ENCODE measurements around the gene DVL1. TPM values are rescaled to one million over a fixed set of nuclear protein-coding genes. Genes with fewer than 3 reads are reported as not detected.

Gene DVL1
- total RNA-seq, 4 donors from 2014 or later: 130 to 191 (median 144) TPM

GRCh38 chr1:1337793-1338147 is 11.4 kb downstream of the DVL1 start:
- TF ChIP-seq POLR2A (IDR thresholded peaks at IDR 0.05) (no peak), CTCF (IDR thresholded peaks at IDR 0.05) (no peak), EP300 (IDR thresholded peaks at IDR 0.05) (no peak)
- DNase-seq (ENCODE audit: low spot score in 2 of 2): no peak
- Histone ChIP-seq H3K4me3 (no peak overlapping the region), H3K4me1 (peaks cover 0 to 19% (median 3%) of the 10 kb centered on the region in 4 donors), H3K27ac (no peak overlapping the region), H3K9me3 (no peaks in the 10 kb centered on the region), H3K36me3 (peaks cover 0 to 83% (median 15%) of the 10 kb centered on the region in 3 donors), H3K27me3 (no peaks in the 10 kb centered on the region)
- WGBS, 2 donors: 83 to 85% methylated on average over 17 to 18 of the region's 18 CpGs

- Histone ChIP-seq H3K4me3 (no peak overlapping the region), H3K4me1 (peaks cover 0 to 19% (median 3%) of the 10 kb centered on the region in 4 donors), H3K9me3 (no peaks in the 10 kb centered on the region), H3K27me3 (no peaks in the 10 kb centered on the region), H3K36me3 (peaks cover 0 to 82% (median 15%) of the 10 kb centered on the region in 3 donors), H3K27ac (no peak overlapping the region)
- DNase-seq (ENCODE audit: low spot score in 2 of 2): no peak
- TF ChIP-seq EP300 (IDR thresholded peaks at IDR 0.05): no peak
- TF ChIP-seq POLR2A (IDR thresholded peaks at IDR 0.05): no peak
- TF ChIP-seq CTCF (IDR thresholded peaks at IDR 0.05): no peak
- WGBS, 2 donors: 92% methylated on average over 28 to 32 of the region's 32 CpGs
Observed at GRCh38 chr1:1336931-1337792, 12.1 kb downstream of the DVL1 start.

- peaks cover 0 to 26% (median 7%) of the 10 kb centered on the region in 4 donors for H3K4me1 ChIP-seq
- 90 to 97% methylated on average over 13 to 22 of the region's 26 CpGs for WGBS, 2 donors
- peaks cover 0 to 74% (median 15%) of the 10 kb centered on the region in 3 donors for H3K36me3 ChIP-seq
- no peak for TF ChIP-seq CTCF (IDR thresholded peaks at IDR 0.05)
- no peak for TF ChIP-seq POLR2A (IDR thresholded peaks at IDR 0.05)
- no peak for TF ChIP-seq EP300 (IDR thresholded peaks at IDR 0.05)
- no peaks in the 10 kb centered on the region for H3K27me3 ChIP-seq
- no peak overlapping the region for H3K4me3 ChIP-seq
- no peak overlapping the region for H3K27ac ChIP-seq
- no peaks in the 10 kb centered on the region for H3K9me3 ChIP-seq
- no peak for DNase-seq (ENCODE audit: low spot score in 2 of 2)
Observed at GRCh38 chr1:1336446-1336845, 12.8 kb downstream of the DVL1 start.

- no peaks in the 10 kb centered on the region for H3K9me3 ChIP-seq
- H3K27ac ChIP-seq: no peak overlapping the region
- 60 to 71% methylated on average over 1 to 3 of the region's 21 CpGs for WGBS, 2 donors
- H3K4me3 ChIP-seq: no peak overlapping the region
- H3K4me1 ChIP-seq: peaks cover 0 to 33% (median 14%) of the 10 kb centered on the region in 4 donors
- TF ChIP-seq EP300 (IDR thresholded peaks at IDR 0.05) (no peak), CTCF (IDR thresholded peaks at IDR 0.05) (no peak), POLR2A (IDR thresholded peaks at IDR 0.05) (no peak)
- H3K36me3 ChIP-seq: peaks cover 0 to 68% (median 15%) of the 10 kb centered on the region in 3 donors
- DNase-seq (ENCODE audit: low spot score in 2 of 2): no peak
- H3K27me3 ChIP-seq: no peaks in the 10 kb centered on the region
Observed at GRCh38 chr1:1335792-1336248, 13.4 kb downstream of the DVL1 start.

GRCh38 chr1:1335283-1335682 is 13.9 kb downstream of the DVL1 start:
- H3K27ac ChIP-seq: no peak overlapping the region
- WGBS, 2 donors: 69 to 71% methylated on average over 13 of the region's 16 CpGs
- no peaks in the 10 kb centered on the region for H3K9me3 ChIP-seq
- no peak for DNase-seq (ENCODE audit: low spot score in 2 of 2)
- peaks cover 0 to 63% (median 15%) of the 10 kb centered on the region in 3 donors for H3K36me3 ChIP-seq
- peaks cover 0 to 38% (median 19%) of the 10 kb centered on the region in 4 donors for H3K4me1 ChIP-seq
- TF ChIP-seq EP300 (IDR thresholded peaks at IDR 0.05): no peak
- no peak for TF ChIP-seq CTCF (IDR thresholded peaks at IDR 0.05)
- no peak for TF ChIP-seq POLR2A (IDR thresholded peaks at IDR 0.05)
- H3K4me3 ChIP-seq: no peak overlapping the region
- H3K27me3 ChIP-seq: no peaks in the 10 kb centered on the region

Data from tibial nerve (tissue), 4 donors.